Activated T-cell treated with anti-CD3 and anti-CD28 coated beads, Interleukin-2, amount 50 U/mL, for 1 hour (primary cell): ENCODE results near the gene FZD2.
"Not testable (repeated sequence)": the region's sequence is repeated elsewhere in the genome, so short reads cannot be mapped to it uniquely, and the experiment has no call there.

ENCODE experiments used
- DNase-seq: peaks from one replicate; pipeline ENCODE4 v3.0.0-alpha.2; 2020

The FZD2 gene

DNA sequence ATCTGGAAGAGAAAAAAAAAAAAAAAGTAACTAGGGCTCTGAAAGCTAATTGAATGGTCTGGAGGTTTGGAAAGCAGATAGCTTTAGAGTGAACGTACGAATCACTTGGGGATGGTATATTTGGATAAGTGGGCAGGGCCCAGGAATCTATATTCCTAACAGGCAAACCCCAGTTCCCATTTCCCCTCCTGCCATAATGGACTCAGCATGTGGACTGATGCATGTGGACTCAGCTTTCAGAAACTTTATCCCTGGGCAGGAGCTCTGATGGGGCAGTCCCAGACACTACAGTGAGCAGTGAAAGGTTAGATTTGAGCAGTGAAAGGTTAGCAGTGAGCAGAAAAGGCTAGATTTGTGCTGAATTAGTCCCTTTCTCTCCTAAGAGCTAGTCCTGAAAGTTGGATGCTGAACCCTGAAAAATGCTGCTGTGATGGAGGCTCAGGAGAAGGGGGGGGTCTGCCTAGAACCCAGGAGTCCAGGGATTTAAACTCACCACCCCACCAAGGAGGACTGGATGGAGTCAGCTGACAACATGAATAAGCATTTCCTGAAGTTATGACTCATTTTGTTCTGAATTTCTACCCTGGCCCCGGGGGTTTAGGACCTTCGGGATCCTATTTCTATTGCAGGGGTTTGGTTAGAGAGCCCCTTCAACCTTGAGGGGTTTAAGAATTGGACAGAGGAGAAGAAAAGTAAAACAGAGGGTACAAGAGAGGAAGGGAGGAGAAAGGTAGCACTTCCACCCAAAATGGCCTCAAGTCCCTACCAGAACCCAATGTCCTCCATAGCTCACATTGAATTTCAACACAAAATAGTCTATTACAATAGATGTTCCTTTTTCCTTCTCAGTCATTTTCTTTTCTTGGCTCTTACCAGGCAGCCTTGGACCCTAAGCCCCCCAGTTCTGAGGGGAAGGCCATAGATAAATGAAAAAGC, 10.3 kb upstream of the FZD2 start:
- DNase-seq: no peak

- no peak for DNase-seq
These were observed 9.5 kb upstream of the FZD2 start for GRCh38 chr17:44547625-44548267.

DNA sequence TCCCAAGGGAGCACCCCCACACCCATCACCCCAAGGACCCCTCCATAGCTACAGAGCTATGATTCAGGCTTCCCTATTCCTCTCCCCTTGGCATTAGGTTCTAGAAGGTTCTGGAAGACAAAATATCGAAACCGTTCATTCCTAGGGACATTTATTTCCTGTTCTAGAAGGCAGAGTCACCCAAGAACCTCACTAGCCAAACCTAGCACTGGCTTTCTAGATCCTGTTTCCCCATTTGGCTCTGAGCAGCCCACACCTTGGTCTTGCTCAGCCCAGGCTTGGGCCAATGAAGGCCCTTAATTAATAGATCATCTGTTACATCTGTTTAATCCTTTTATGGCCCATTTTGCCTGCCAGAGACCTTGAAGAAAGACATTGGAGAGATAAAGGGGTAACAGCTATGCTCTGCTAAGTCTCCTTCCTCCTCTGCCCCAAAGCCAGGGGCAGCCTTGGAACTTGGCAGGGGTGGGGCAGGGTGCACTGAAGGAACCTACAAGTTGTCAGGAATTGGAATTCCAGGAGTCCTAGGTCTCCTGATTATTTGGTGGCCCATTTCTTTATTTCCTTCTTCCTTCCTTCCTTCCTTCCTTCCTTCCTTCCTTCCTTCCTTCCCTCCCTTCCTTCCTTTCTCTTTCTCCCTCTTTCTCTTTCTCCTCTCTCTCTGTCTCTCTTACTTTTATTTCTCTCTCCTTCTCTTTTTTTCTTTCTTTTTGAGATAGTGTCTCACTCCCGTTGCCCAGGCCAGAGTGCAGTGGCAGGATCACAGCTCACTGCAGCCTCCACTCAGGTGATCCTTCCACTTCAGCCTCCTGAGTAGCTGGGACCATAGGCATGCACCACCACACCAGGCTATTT, 8.7 kb upstream of the FZD2 start:
- DNase-seq: no peak

GRCh38 chr17:44549686-44550085, 7.6 kb upstream of the FZD2 start:
- DNase-seq: no peak

DNA sequence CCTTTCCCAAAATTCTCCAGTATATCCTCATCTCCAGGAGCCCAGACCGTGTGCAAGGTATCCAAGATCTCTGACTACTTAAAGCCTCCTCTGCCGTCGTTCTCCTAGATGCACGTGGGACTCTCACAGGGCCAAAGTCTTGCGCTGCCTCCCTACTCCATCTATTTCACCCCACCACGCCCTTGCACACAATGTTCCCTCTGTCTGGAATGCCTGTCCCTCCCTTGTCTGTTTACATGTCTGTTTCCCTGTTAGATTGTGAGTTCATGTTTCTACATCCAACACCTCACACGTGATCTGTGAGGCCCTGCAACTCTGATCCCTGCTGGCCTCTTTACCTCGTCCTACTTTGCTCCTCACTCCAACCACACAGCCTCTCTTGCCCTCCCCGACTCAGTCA, 4.9 kb upstream of the FZD2 start:
- DNase-seq: no peak

DNA sequence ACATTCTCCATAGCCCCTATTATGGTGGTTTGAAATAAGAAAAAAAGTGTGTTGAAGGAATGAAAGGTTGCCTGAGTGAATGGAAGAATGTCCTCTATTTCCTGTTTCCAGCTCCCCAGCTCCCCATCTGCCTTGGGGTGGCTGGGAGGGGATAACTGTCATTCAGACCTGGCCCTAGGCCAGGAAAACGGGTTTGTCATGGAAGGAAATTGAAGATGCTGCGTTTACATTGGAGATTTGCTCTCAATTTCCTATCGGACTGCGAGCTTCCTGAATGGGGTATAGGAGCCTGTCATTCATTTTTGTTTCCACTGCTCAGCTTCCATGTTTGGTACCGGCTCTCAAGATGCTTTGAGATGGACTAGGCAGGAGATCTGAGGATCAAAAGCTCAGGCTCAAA, 2.2 kb upstream of the FZD2 start:
- DNase-seq: no peak

DNA sequence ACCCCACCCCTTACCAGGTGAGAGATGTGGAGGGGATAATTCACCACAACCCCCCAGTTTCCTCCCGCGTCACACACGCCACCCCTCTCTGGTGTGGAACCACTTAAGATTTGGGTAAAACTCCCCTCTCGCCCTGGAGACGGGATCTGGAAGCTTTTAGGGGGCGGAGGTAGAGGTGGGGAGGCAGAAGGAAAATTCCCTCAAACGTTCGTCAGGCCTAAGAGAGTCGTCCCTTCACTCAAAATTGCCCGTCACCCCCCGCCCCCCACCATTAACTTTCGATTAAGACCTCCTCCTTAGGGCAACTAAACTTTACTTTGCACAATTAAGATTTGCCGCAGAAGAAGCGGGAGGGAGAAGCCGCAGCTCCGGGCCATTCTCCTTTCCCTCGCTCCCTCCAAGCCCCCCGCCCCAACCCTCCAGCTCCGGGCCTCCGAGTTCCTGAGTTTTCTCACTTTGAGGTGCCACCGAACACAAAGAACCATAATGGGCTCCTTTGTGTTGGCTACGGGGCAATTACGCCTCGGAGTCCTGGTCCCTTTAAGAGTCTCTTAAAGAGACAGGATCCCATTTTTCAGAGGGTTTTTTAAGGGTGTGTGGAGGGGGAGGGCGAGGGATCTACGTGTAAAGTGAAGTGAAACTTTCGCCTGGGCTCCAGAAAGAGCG, 985 bp upstream of the FZD2 start:
- DNase-seq: no peak

- peak; percentile 43 for DNase-seq
These were observed 484 bp downstream of the FZD2 start for GRCh38 chr17:44557651-44558285.

GRCh38 chr17:44558334-44558709, 1.0 kb downstream of the FZD2 start:
- no peak for DNase-seq

- DNase-seq: no peak
These were observed 1.7 kb downstream of the FZD2 start for GRCh38 chr17:44558710-44559633.

- no peak for DNase-seq
These were observed 2.6 kb downstream of the FZD2 start for GRCh38 chr17:44559634-44560554.

DNA sequence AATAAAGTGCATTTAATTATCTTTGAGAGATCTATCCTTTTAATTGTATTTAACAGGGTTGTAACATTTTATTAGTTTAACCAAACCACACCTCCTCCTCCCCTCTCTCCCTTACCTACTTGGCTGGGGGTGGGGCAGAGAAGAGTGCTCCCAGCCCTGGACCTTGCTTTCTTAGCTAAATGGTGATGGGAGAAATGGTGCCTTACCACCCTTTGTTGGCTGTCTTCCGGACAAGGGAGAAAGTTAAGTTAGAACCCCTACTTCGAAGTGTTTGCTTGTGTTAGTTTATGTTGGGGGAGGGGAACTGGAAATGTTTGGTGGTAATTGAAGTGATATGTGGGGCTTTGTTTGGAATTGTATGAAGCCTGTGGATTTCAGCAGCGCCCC, 3.9 kb downstream of the FZD2 start:
- DNase-seq: no peak

DNA sequence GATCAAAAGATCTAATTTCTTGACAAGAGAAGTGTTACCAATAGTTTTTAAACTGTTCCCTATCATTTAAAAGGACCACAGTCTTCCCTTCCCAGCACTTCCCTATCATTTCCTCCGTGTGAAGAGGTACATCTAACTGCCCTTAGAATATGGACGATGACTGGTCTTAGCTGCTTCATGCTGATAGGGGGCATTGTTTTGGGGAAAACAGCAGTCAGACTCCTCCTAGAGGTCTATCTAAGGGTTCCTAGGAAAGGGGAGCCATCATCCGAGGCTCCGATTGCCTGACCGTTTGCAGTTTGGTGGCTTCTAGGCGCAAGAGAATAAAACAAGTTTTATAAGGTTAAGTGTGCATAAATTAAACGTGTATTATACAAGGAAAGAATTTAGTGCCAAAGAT, 7.1 kb downstream of the FZD2 start:
- no peak for DNase-seq

DNA sequence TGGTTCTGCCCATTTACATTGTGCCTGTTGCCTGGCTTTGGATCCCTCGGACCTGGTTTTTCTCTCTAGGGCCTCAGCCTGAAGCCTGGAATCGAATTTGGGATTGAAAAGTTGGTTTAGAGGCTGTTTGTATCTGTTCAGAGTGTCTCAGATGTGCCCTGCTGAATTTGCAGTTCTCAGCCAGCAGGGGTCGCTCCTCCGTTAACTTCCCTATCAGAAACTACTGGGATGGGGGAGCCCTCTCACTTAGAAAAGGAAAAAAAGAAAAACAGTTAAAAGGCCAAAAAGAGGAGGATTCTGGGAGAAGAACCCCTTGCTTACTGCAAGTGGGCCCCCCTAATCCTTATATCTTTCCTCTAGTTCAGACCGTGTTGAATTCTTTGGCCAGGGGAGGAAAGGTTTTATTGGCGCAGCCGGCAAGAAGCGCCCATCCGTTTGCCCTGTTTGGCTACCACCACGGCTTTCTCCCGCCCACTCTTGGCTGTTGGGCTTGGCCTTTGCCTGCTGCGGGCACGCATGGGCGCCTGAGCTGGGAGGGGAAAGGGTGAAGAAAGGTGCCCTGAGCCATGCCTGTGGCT, 8.7 kb downstream of the FZD2 start:
- no peak for DNase-seq

DNA sequence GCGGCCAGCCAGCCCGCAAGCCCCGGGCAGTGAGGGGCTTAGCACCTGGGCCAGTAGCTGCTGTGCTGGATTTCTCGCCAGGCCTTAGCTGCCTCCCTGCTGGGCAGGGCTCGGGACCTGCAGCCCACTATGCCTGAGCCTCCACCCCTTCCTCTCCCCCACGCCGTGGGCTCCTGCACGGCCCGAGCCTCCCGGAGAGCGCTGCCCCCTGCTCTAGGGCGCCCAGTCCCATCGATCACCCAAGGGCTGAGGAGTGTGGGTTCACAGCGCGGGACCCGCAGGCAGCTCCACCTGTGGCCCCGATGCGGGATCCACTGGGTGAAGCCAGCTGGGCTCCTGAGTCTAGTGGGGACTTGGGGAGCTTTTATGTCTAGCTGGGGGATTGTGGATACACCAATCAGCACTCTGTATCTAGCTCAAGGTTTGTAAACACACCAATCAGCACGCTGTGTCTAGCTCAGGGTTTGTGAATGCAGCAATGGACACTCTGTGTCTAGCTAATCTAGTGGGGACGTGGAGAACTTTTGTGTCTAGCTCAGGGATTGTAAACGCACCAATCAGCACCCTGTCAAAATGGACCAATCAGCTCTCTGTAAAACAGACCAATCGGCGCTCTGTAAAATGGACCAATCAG, 11.1 kb downstream of the FZD2 start:
- DNase-seq: not testable (repeated sequence)

- no peak for DNase-seq
These were observed 11.9 kb downstream of the FZD2 start for GRCh38 chr17:44568945-44569858.

GRCh38 chr17:44572801-44573200, 15.5 kb downstream of the FZD2 start:
- no peak for DNase-seq

DNA sequence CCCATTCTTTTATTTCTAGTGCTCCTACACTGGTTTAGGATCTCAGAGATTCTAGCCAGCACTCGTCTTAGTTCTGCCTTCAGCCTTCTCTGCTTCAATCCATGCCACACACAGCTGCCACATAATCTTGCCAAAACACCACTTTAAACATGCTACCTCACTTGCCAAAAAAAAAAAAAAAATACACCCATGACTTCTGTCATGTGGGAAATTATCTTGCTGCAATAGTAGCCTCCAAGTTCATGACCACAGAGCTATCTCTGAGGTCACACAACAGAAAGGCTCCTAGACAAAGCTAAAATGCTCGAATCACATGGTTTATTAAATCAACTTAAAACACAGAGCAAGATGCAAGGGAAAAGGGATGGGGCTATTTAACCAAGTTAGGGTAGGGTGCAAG, 18.1 kb downstream of the FZD2 start:
- no peak for DNase-seq
